Muscle layer of colon (tissue), 2 donors: ENCODE results near the gene DNAAF9.

Source experiments
- H3K27ac ChIP-seq: one replicate; pipeline ENCODE4 v1.7.0; 2013; ENCODE audit warnings: low read depth, mild to moderate bottlenecking, low read length, moderate library complexity
- H3K27me3 ChIP-seq, 2 donors: one replicate each; pipeline ENCODE4 v1.7.0; 2013; ENCODE audit warnings: low read length in 2 of 2, mild to moderate bottlenecking in 2 of 2; ENCODE audit not compliant: insufficient read depth in 2 of 2, control insufficient read depth in 1 of 2
- H3K36me3 ChIP-seq: one replicate; pipeline ENCODE4 v1.7.0; 2013; ENCODE audit warnings: mild to moderate bottlenecking, low read length; ENCODE audit not compliant: insufficient read depth
- H3K4me1 ChIP-seq: one replicate; pipeline ENCODE4 v1.7.0; 2013; ENCODE audit warnings: mild to moderate bottlenecking, low read length; ENCODE audit not compliant: insufficient read depth
- H3K4me3 ChIP-seq, 2 donors: one replicate each; pipeline ENCODE4 v1.7.0; 2013; ENCODE audit warnings: low read length in 2 of 2, low read depth in 1 of 2, mild to moderate bottlenecking in 1 of 2, moderate library complexity in 1 of 2
- H3K9ac ChIP-seq: one replicate; pipeline ENCODE4 v1.7.0; 2013; ENCODE audit warnings: low read length
- H3K9me3 ChIP-seq: one replicate; pipeline ENCODE4 v1.7.0; 2013; ENCODE audit warnings: mild to moderate bottlenecking, low read length
- donor health status: abdominal sarcoma.
- donor health status: Adenocarcinoma of cecum.

DNAAF9 gene

DNA sequence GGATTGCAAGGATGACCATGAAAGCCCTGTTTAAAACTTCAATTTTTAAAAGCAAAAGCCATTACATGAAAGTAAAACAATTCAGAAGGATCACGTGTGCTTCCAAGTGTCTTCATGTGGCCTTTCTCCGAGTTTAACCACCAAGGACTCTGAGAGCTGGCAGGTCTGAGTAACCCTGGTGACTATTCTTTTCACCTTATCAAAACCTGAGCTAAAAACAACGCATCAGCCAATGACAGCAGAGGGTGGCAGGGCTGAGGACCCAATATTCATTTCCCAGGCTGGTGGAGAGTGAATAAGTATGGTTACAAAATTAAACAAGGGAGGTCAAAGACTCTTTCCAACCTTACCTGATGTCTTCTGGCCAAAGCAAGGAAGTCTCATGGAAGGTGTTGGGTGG is 46.7 kb downstream of the DNAAF9 start:
- Histone ChIP-seq H3K4me1 (no peaks in the 10 kb centered on the region), H3K36me3 (peaks cover 7% of the 10 kb centered on the region), H3K27me3 (no peaks in the 10 kb centered on the region), H3K27ac (no peak overlapping the region), H3K9me3 (no peaks in the 10 kb centered on the region), H3K4me3 (no peak overlapping the region), H3K9ac (no peak overlapping the region)

DNA sequence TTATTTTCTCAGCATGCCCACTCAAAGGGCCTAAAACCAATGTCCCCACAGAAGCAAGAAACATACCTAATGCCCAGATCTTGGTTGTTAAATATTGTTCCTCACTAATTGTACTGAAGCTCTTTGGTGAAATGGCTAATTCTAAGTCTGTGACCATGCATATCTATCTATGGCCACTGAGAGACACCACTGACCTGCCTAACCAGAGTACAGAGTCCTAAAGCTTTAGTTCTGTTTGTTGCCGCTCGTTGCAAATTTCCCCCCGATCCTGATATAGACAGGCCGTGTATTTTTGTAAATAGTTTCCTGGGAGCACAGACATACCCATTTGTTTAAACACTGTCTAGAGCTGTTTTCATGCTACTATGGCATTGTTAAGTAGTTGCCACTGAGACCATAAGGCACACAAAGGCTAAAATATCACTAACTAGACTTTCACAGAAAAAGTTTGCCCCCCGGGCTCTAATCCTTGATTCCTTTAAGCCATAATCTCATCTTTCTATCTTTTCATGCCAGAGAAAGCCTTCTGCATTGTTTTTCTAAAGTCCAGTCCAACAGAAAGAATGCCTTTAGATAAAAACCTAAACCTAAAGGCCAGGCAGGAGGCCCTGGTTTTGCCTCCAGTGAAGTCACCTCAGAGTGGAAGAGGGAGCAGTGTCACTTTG is 48.7 kb downstream of the DNAAF9 start:
- Histone ChIP-seq H3K9ac (no peak overlapping the region), H3K4me1 (no peaks in the 10 kb centered on the region), H3K27me3 (no peaks in the 10 kb centered on the region), H3K4me3 (no peak overlapping the region), H3K36me3 (peaks cover 11% of the 10 kb centered on the region), H3K9me3 (no peaks in the 10 kb centered on the region), H3K27ac (no peak overlapping the region)
